Heart right ventricle (tissue), 16 donors: Measurements from ENCODE around the gene PIGL. TPM values are rescaled to one million over a fixed set of nuclear protein-coding genes. Genes with fewer than 3 reads are reported as not detected.

Experiments
- ATAC-seq, 8 donors: fragments of 200-7000 bp; cut with Tn5 transposase; one replicate each; pipeline ENCODE4 v1.9.1; 2020; ENCODE audit warnings: mild to moderate bottlenecking in 8 of 8, moderate library complexity in 8 of 8, moderate number of reproducible peaks in 1 of 8
- DNase-seq, 2 donors: peaks; one replicate each; pipeline ENCODE4 v3.0.0-alpha.2; 2020
- H3K27ac ChIP-seq, 10 donors: fragments of 200-600 bp; sonication (generic) in 2 of 10; one replicate each; pipeline versions ENCODE4 v1.5.0 to v1.8.0; 2020 to 2022; ENCODE audit warnings: mild to moderate bottlenecking in 3 of 10
- H3K27me3 ChIP-seq, 7 donors: fragments of 200-600 bp; one replicate each; pipeline ENCODE4 v1.8.0; 2021 to 2022; ENCODE audit warnings: mild to moderate bottlenecking in 2 of 7
- H3K36me3 ChIP-seq, 9 donors: fragments of 200-600 bp; sonication (generic) in 1 of 9; one replicate each; pipeline versions ENCODE4 v1.5.0 to v1.8.0; 2020 to 2022; ENCODE audit warnings: mild to moderate bottlenecking in 2 of 9
- H3K4me1 ChIP-seq, 9 donors: fragments of 200-600 bp; sonication (generic) in 1 of 9; one replicate each; pipeline versions ENCODE4 v1.5.0 to v1.8.0; 2020 to 2022; ENCODE audit warnings: mild to moderate bottlenecking in 4 of 9
- H3K4me3 ChIP-seq, 10 donors: fragments of 200-600 bp; sonication (generic) in 2 of 10; one replicate each; pipeline versions ENCODE4 v1.5.0 to v1.8.0; 2020 to 2022; ENCODE audit warnings: mild to moderate bottlenecking in 7 of 10, moderate library complexity in 2 of 10
- H3K9me3 ChIP-seq, 11 donors: fragments of 200-600 bp in 10 of 11; sonication (generic) in 2 of 11; one replicate each; pipeline versions ENCODE4 v1.5.0 to v1.8.0; 2013 to 2022; ENCODE audit warnings: mild to moderate bottlenecking in 2 of 11, control low read depth in 1 of 11, moderate library complexity in 1 of 11
- CTCF ChIP-seq, 9 donors: fragments of 200-600 bp; sonication (generic) in 2 of 9; IDR thresholded peaks; one replicate each; pipeline versions ENCODE4 v1.5.0 to v1.8.0; 2021 to 2022; ENCODE audit warnings: antibody characterized with exemption in 9 of 9, mild to moderate bottlenecking in 5 of 9, moderate library complexity in 1 of 9
- WGBS, 2 donors: extraction: QIAGEN DNeasy Blood & Tissue Kit; methylation state at CpG; one replicate each; pipeline ENCODE4 v1.1.7; 2013; ENCODE audit warnings: inconsistent platforms in 1 of 2; 5-methylcytosine and 5-hydroxymethylcytosine counted together
- intact Hi-C, 10 donors: fragments of 100-400 bp; cut with DNase I; formaldehyde crosslinking; loops; one replicate each; pipeline versions ENCODE4 v1.11.1 to v1.14.2; 2022
- polyA plus RNA-seq, 2 donors: library from polyadenylated mRNA; stranded (reverse); fragments of 200-250 nt; gene quantifications; one replicate each; pipeline ENCODE4 v1.2.3, GENCODE V29; 2013
- total RNA-seq, 10 donors: library from RNA; stranded (reverse); fragmentation: NEBNext Ultra II Directional in 3 of 10; extraction: Animal tissue kit (Norgen Biotek cat#: 25700) in 3 of 10; gene quantifications; one replicate each; pipeline versions ENCODE4 v1.2.1 to v1.2.4, GENCODE V29; 2021 to 2023
- donor health status: Arrhythmogenic right ventricular cardiomyopathy.
- donor health status: ischemic (EF 13 %, LVEDD 7.1; RV severe dilation, severe dysfunction).
- donor health status: healthy with polysubstance abuse.
- donor health status: DM: no; HTN: yes; CAD: no.
- donor health status: DM: no; HTN: no; CAD: no.
- donor health status: ischemic (EF 25% LVEDD 6.9; RV normal size, moderate dysfunction).
- donor health status: ischemic (EF 25% LVEDD 5.7; RV mildly dilated, moderate dysfunction).
- donor health status: healthy.
- donor health status: DM: yes; HTN: yes; CAD: no.
- donor health status: Ischemic cardiomyopathy.
- donor health status: ischemic (EF 35%, LVEDD 5.7; RV mildly dilated, moderate dysfunction).
- donor health status: nonischemic (EF 11% LVEDD 7.7; RV severe dilation, severe dysfunction).
- donor health status: DM: yes; HTN: yes; CAD: no.
- donor health status: PGD.
- donor health status: ischemic (EF 29% LVEDD 5.4; RV normal size, mild dysfunction).
- donor health status: nonischemic (EF 23%, LVEDD 6.1; RV moderate dilation, normal function).

The PIGL gene
- total and polyA plus RNA-seq, 12 donors, result 6.1 to 14.6 (median 9.5) TPM

- Histone ChIP-seq H3K27me3 (peaks cover 0 to 16% (median 10%) of the 10 kb centered on the region in 7 donors), H3K4me1 (peaks cover 0 to 16% (median 12%) of the 10 kb centered on the region in 9 donors), H3K36me3 (peaks cover 0 to 30% (median 7%) of the 10 kb centered on the region in 9 donors), H3K27ac (no peak overlapping the region), H3K4me3 (no peak overlapping the region), H3K9me3 (no peaks in the 10 kb centered on the region)
- DNase-seq (no peak), ATAC-seq (no peak)
- intact Hi-C loops, result no loop called here
- TF ChIP-seq CTCF (IDR thresholded peaks at IDR 0.05), result no peak
- WGBS, 2 donors, result 96 to 97% methylated on average over 6 of the region's 6 CpGs
Measured at GRCh38 chr17:16348586-16348985, 131.6 kb downstream of the PIGL start.

- no peak for ATAC-seq
- peaks cover 0 to 18% (median 12%) of the 10 kb centered on the region in 9 donors for H3K4me1 ChIP-seq
- no peak overlapping the region for H3K4me3 ChIP-seq
- WGBS, 2 donors, result 96 to 97% methylated on average over 5 of the region's 5 CpGs
- no peaks in the 10 kb centered on the region for H3K9me3 ChIP-seq
- peaks cover 0 to 16% (median 10%) of the 10 kb centered on the region in 7 donors for H3K27me3 ChIP-seq
- intact Hi-C loops, result no loop called here
- H3K36me3 ChIP-seq, result peaks cover 0 to 22% (median 4%) of the 10 kb centered on the region in 9 donors
- H3K27ac ChIP-seq, result no peak overlapping the region
- no peak for DNase-seq
- TF ChIP-seq CTCF (IDR thresholded peaks at IDR 0.05), result no peak
Measured at GRCh38 chr17:16349431-16349830, 132.4 kb downstream of the PIGL start.

GRCh38 chr17:16351831-16352230 lies 134.8 kb downstream of the PIGL start:
- H3K9me3 ChIP-seq, result no peaks in the 10 kb centered on the region
- no peak overlapping the region for H3K27ac ChIP-seq
- intact Hi-C loops, result loop anchor here in 1 of 10 donors (2.0 kb wide), 1 partner anchor 65 kb away; no protein-coding TSS in a partner anchor
- 52 to 53% methylated on average over 10 of the region's 10 CpGs for WGBS, 2 donors
- peaks cover 0 to 18% (median 12%) of the 10 kb centered on the region in 9 donors for H3K4me1 ChIP-seq
- DNase-seq (no peak), ATAC-seq (no peak)
- peak overlapping the region in 7 of 10 donors; percentile 54 to 73 (median 67) for H3K4me3 ChIP-seq
- no peak for TF ChIP-seq CTCF (IDR thresholded peaks at IDR 0.05)
- H3K27me3 ChIP-seq, result peaks cover 0 to 16% (median 10%) of the 10 kb centered on the region in 7 donors
- H3K36me3 ChIP-seq, result peaks cover 0 to 19% (median 4%) of the 10 kb centered on the region in 9 donors

- 3 to 4% methylated on average over 25 of the region's 25 CpGs for WGBS, 2 donors
- intact Hi-C loops, result loop anchor here in 1 of 10 donors (2.0 kb wide), 1 partner anchor 65 kb away; no protein-coding TSS in a partner anchor
- H3K4me1 ChIP-seq, result peaks cover 0 to 18% (median 12%) of the 10 kb centered on the region in 9 donors
- H3K4me3 ChIP-seq, result peak overlapping the region; percentile 32 to 73 (median 66)
- H3K36me3 ChIP-seq, result peaks cover 0 to 19% (median 4%) of the 10 kb centered on the region in 9 donors
- H3K9me3 ChIP-seq, result no peaks in the 10 kb centered on the region
- DNase-seq, result no peak
- H3K27me3 ChIP-seq, result peaks cover 0 to 16% (median 10%) of the 10 kb centered on the region in 7 donors
- TF ChIP-seq CTCF (IDR thresholded peaks at IDR 0.05), result no peak
- H3K27ac ChIP-seq, result peak overlapping the region in 1 of 10 donors; percentile 14
- peak in 5 of 8 donors; percentile 5 to 54 (median 26) for ATAC-seq
Measured at GRCh38 chr17:16352303-16352666, 135.3 kb downstream of the PIGL start.
